LNCaP clone FGC (cell line): ENCODE measurements around the gene LEP.
"Not testable (repeated sequence)": the region's sequence is repeated elsewhere in the genome, so short reads cannot be mapped to it uniquely, and the experiment has no call there.

ENCODE experiments used
- DNase-seq: peaks from one replicate; pipeline ENCODE4 v3.0.0-alpha.2; 2011; ENCODE audit warnings: low read depth
- H3K4me3 ChIP-seq: 2 replicates; pipeline ENCODE4 v1.5.1; 2011; ENCODE audit warnings: mild to moderate bottlenecking, low read depth, low read length, control low read depth
- CTCF ChIP-seq: IDR thresholded peaks from 2 replicates; pipeline ENCODE4 v1.5.1; 2012; ENCODE audit warnings: mild to moderate bottlenecking; ENCODE audit not compliant: control insufficient read depth, insufficient read depth; ENCODE audit errors: extremely low read depth

The LEP gene

GRCh38 chr7:128279124-128279713 is 38.1 kb downstream of the LEP start:
- DNase-seq: no peak
- no peak overlapping the region for H3K4me3 ChIP-seq
- no peak for TF ChIP-seq CTCF

GRCh38 chr7:128280451-128280850 is 39.4 kb downstream of the LEP start:
- not testable (repeated sequence) for DNase-seq, H3K4me3 ChIP-seq

- TF ChIP-seq CTCF: no peak
- DNase-seq: no peak
- no peak overlapping the region for H3K4me3 ChIP-seq
Measured at GRCh38 chr7:128281605-128282380, 40.7 kb downstream of the LEP start.

GRCh38 chr7:128284102-128284501 is 43.0 kb downstream of the LEP start:
- no peak overlapping the region for H3K4me3 ChIP-seq
- DNase-seq: no peak
- TF ChIP-seq CTCF: no peak

GRCh38 chr7:128287556-128287955 is 46.5 kb downstream of the LEP start:
- TF ChIP-seq CTCF: no peak
- no peak for DNase-seq
- H3K4me3 ChIP-seq: no peak overlapping the region

- DNase-seq, H3K4me3 ChIP-seq: not testable (repeated sequence)
Measured at GRCh38 chr7:128298004-128298403, 56.9 kb downstream of the LEP start.

GRCh38 chr7:128299109-128299607 is 58.1 kb downstream of the LEP start:
- no peak for DNase-seq
- no peak overlapping the region for H3K4me3 ChIP-seq
- TF ChIP-seq CTCF: no peak

GRCh38 chr7:128302139-128302538 is 61.1 kb downstream of the LEP start:
- TF ChIP-seq CTCF: no peak
- DNase-seq: no peak
- H3K4me3 ChIP-seq: no peak overlapping the region
